ENCODE measurements around the gene SNRK. TPM values are rescaled to one million over a fixed set of nuclear protein-coding genes. Genes with fewer than 3 reads are reported as not detected.
A peak's percentile ranks its signal among the peaks of the same experiment; 100 is the strongest.

The SNRK gene, protein sequence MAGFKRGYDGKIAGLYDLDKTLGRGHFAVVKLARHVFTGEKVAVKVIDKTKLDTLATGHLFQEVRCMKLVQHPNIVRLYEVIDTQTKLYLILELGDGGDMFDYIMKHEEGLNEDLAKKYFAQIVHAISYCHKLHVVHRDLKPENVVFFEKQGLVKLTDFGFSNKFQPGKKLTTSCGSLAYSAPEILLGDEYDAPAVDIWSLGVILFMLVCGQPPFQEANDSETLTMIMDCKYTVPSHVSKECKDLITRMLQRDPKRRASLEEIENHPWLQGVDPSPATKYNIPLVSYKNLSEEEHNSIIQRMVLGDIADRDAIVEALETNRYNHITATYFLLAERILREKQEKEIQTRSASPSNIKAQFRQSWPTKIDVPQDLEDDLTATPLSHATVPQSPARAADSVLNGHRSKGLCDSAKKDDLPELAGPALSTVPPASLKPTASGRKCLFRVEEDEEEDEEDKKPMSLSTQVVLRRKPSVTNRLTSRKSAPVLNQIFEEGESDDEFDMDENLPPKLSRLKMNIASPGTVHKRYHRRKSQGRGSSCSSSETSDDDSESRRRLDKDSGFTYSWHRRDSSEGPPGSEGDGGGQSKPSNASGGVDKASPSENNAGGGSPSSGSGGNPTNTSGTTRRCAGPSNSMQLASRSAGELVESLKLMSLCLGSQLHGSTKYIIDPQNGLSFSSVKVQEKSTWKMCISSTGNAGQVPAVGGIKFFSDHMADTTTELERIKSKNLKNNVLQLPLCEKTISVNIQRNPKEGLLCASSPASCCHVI
- 10 to 100 TPM; 50.4 to 71.5 (median 63.6) TPM for polyA plus RNA-seq (ENCODE audit: insufficient read depth in 1 of 5, insufficient read length in 5 of 5, low replicate concordance in 1 of 5)
- long read RNA-seq, donor 1, full-length matches to known transcripts: 10 of 17 reads
- long read RNA-seq, donor 1, partial matches to known transcripts: 7 of 17 reads
- long read RNA-seq, donor 1, other reads (novel, unspliced or antisense): 0 of 17 reads
- long read RNA-seq, donor 2, full-length matches to known transcripts: 13 of 26 reads
- long read RNA-seq, donor 2, partial matches to known transcripts: 13 of 26 reads
- long read RNA-seq, donor 2, other reads (novel, unspliced or antisense): 0 of 26 reads
- long read RNA-seq, donor 3, full-length matches to known transcripts: 2 of 2 reads
- long read RNA-seq, donor 3, partial matches to known transcripts: 0 of 2 reads
- long read RNA-seq, donor 3, other reads (novel, unspliced or antisense): 0 of 2 reads
- long read RNA-seq, donor 4, full-length matches to known transcripts: 9 of 14 reads
- long read RNA-seq, donor 4, partial matches to known transcripts: 5 of 14 reads
- long read RNA-seq, donor 4, other reads (novel, unspliced or antisense): 0 of 14 reads
- long read RNA-seq, donor 5, full-length matches to known transcripts: 9 of 15 reads
- long read RNA-seq, donor 5, partial matches to known transcripts: 6 of 15 reads
- long read RNA-seq, donor 5, other reads (novel, unspliced or antisense): 0 of 15 reads
- long read RNA-seq, donor 6, full-length matches to known transcripts: 10 of 23 reads
- long read RNA-seq, donor 6, partial matches to known transcripts: 13 of 23 reads
- long read RNA-seq, donor 6, other reads (novel, unspliced or antisense): 0 of 23 reads
- long read RNA-seq, donor 7, full-length matches to known transcripts: 7 of 7 reads
- long read RNA-seq, donor 7, partial matches to known transcripts: 0 of 7 reads
- long read RNA-seq, donor 7, other reads (novel, unspliced or antisense): 0 of 7 reads
- long read RNA-seq, donor 8, full-length matches to known transcripts: 4 of 4 reads
- long read RNA-seq, donor 8, partial matches to known transcripts: 0 of 4 reads
- long read RNA-seq, donor 8, other reads (novel, unspliced or antisense): 0 of 4 reads

DNA sequence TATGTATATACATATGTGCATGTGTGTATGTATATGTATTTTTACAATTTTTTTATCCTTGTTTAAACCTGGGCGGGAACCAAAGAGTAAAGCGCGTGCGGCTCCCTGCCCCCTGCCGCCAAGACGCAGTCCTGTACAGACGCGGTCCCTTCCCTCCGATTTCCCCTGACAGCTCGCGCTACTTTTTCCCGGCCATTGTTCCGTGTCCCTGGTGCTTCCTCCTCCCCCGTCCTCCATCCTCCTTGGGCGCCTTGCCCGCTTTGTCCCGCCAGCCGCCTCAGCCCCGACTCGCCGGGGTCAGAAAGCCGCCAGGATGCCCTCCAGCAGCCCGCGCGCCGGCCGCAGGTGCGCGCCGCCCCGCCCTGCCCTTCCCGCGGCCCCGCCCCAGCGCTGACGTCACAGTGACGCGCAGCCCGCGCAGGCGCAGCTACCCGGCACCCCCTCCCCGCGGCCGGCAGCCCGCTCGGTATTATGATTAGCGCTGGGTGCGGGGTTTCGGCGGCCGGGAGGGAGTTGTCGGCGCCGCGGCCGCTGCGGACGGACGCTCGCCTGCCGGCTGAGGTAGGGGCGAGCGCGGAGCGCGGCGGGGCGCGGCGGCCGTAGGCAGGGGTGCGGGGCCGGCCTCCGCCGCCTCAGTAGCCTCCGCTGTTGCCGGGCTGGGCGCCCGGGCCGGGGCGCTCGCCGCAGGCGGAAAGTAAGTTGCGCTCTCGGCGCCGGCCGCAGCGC lies at the start of gene SNRK:
Gene SNRK (plus strand): TSS at position 426 of the 726 bp plus-strand sequence. CDS start 16,664 bp downstream, outside the sequence.
- peak; percentile 86 for DNase-seq

DNA sequence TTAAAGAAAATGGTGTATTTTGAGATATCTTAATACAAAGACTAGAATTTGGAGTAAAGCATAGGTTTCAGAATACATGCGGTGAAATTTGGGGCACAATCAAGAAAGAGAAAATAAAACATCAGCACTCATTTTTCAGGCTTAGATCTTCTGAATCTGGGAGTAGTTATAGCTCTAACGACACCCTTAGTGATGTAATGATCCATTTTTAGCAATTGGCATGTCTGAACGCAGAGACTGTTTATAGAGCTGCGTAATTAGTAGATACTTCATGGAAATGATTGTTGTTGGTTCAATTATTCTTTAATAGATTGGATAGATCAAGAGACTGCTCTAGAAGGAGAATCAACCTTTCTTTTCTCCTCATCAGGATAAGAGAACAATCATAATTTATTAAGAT lies 47.5 kb upstream of the SNRK start:
- DNase-seq: no peak

DNA sequence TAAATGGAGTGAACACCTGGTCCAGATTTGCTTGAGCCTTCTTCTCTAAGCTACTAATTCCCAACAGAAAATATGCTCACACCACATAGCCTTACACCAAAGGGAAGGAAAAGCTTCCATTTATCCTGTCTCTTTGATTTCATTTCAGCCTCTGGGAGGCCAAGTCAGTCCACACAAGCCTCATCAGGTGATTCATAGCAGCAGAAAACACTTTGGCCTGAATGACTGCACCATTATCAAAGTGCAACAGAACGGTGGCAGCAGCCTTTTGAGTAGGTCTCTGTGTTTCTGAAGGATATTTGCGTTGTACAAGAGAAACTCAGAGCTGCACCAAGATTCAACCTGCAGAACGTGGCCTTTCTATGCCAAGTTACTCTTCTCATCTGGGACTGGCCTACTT lies 46.6 kb upstream of the SNRK start:
- no peak for DNase-seq

DNA sequence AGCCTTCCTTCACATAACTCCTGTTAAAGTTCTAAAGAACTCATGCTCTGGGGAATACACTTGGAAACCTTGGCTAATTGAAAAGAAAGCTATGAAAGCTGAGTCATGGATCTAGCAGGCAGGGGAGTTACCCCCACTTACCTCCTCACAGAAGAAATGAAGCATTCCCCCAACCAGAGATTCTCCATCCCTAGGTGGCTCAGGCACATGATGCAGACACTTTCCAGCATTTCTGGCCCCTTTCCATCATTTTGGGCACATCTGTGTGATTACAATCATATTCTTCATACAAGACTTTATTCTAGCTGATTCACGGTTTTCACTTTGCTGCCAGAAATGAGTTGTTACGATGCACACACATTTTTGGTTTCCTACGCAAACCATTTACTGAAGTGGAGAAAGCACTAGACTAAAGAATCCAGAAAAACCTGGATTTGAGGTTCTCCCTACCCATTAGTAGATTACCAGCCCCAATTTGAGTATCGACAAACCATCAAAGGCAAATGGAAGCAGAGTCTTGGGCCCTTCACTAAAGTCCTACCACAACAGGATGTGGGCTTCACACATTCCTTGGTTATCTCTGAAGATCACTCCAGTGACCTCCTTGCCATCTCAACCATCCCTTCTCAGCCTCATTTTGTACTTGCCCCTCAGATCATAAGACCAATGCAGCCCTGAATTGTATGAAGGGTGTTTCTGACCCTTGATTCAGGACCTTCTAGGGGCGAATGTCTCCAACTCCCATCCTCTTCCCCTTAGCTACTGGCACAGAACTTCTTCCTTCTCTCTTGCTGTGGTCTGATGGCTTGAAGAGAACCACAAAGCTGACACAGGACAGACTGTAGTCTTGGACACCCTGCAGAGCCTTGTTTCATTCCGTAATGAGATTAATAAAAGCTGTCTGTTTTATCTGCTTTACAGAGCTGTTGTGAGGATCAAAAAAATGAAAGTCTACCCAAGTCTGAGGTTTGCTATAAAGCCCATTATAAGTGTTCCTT lies 42.5 kb upstream of the SNRK start:
- no peak for DNase-seq

DNA sequence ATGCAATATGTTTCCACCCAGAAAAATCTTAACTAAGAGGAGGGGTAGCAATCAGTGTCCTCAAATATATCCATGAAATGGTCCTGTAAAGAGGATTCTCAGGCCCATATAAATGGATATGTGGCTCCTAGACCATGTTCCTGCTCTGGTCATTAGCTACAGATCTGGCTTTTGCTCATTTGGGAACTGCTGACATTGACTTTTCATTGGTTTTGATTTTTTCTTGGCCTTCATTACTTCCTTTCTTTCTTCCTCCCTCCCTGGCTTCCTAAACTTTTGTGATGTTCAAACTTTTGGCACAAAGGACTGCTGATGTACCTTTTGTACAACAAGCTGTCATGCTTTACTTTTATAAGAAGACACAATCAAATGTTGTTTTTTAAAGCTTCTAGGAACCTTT lies 41.6 kb upstream of the SNRK start:
- DNase-seq: no peak

DNA sequence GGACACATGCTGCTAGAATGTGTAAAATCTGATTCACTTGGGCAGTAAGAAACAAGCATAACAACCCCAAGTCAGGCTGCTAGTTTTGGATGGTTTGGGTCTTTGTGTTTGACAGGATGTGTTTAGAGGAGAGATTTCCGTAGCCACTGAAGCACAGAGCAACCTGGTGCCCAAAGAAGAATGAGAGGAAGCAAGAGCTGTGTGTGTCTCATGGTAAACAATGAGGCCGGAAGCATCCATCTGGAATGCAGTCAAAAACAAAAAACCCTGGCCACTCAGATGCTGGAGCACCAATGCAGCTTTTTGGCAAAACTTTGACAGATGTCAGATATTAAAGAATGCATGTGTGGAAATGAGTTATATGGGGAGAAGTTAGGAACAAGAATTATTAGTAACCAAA lies 39.4 kb upstream of the SNRK start:
- DNase-seq: peak; percentile 16 to 20

DNA sequence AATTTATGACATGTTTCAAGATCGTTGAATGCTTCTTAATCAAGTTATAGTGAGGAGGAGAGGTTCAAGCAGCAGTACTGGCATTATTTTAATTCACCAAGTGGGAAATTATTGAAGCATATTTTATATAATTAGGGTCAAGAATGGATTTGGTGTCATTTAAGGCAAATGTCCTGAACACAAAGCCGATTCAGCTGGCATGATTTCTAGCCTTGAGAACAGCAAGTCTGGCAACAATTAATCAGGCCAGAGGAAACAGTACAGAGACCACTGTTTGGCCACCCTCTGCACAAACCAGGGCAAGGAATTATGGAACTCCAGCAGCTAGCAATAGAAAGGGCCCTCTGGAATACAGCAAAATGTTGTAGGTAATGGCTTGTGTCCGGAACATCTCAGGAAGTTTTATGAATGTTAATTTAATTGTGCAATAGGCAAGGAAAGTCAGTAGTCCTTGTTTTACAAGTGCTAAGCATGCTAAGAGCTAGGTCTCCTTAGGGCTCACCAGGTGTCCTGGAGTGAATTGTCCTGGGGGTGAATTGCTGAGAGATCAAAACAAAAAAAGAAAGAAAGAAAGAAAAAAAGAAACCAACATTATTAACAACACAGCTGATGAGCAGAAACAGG lies 38.7 kb upstream of the SNRK start:
- DNase-seq: no peak

DNA sequence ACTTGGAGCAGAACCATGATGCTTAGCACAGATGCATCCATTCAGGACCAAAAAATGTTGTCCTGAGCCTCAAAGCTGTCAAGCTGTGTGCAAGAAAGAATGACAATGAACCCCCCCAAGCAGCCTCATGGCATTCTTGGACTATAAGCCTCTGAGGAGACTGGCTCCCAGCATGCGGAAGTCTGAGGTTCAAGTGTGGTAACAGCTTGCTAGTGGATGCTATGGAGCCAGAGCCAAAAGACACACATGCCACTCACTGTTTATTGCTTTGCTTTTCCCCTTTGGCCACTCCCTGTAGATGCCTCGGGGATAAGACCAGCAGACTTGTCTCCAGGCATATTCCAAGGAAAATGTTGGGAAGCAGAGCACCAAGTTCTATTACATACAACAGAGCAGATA lies 38.2 kb upstream of the SNRK start:
- DNase-seq: no peak

DNA sequence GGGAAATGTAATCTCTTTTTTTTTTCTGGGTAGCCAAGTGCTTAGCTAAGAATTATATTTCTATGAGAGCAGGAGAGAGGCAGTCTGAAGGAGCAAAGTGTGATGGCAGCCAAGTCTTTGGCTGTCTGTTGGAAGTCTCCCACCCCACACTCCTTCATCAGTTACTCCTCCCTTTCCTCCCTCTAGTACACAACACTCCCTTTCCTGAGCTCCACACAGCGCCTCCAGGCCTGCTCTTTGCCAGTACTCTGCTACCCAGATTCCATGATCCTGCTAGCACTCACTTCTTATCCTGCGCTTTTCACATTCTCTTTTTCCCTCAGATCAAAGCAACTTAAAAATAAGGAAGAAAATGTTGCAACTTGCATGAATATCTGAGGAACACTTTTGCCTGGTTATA lies 37.4 kb upstream of the SNRK start:
- no peak for DNase-seq

DNA sequence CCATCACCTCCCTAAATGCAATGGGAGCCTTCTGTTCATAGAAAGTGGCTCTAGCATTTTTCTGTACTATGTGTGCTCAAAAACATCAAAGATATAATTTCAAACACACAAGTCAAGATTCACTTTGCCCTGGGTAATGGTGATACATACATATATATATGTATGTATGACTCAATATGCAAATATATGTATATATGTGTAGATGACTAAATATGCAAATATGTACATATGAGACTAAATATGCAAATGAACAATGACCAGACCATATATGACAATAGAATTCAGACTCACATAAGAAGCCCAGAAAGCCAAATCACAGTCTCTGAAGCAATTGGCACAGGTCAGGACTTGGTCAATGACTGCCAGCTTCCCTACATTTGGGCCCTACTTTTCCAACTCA lies 36.9 kb upstream of the SNRK start:
- DNase-seq: no peak

DNA sequence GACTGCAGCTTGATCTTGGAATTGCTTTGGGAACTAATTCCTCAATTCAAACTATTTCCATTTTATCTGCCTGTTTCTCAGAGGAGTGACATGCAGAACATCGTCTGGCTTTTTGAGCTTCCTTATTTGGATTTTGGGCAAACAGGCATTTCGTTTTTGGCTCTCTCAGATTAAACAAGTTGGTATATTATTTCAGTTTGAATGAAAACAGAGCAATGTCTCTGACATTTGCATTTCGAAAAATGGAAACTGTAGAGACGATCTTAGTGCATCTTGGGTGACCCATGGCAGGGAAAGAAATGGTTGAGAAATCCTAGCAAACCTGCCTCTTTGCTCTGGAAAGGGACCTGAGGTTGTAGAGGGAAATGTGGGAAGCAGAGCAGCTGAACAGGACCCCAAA lies 33.0 kb upstream of the SNRK start:
- DNase-seq: no peak

DNA sequence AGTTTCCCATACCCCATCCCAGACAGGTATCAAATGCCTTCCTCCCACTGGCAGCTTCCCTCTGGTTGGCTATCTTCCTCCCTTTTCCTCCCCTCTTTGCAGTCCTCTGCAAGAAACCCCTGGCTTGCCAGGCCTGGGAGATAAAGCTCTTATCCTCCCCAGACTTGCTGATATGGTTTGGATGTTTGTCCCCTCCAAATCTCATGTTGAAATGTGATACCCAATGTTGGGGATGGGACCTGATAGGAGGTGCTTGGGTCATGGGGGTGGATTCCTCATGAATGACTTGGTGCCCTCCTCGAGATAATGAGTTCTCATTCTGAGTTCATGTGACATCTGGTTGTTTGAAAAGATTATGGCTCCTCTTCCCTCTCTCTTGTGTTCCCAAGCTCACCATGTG lies 32.2 kb upstream of the SNRK start:
- no peak for DNase-seq

DNA sequence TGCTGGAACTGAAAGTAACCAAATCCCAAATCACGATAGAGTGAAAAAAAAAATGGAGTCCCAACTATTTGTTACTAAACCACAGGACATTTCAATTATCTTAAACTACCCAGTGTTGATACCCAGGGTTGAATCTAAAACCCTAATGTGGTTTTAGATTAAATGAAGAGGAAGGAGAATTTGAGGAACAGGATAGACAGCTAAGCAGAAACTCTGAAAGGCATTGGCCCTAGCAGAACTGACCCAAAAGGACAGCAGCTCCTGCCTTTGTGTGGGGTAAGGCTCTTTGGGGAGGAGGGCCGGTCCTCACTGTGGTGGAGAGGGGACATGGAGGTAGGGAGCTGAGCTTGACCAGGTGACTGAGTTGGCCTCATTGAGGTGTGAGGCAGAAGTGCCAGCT lies 30.7 kb upstream of the SNRK start:
- DNase-seq: no peak

DNA sequence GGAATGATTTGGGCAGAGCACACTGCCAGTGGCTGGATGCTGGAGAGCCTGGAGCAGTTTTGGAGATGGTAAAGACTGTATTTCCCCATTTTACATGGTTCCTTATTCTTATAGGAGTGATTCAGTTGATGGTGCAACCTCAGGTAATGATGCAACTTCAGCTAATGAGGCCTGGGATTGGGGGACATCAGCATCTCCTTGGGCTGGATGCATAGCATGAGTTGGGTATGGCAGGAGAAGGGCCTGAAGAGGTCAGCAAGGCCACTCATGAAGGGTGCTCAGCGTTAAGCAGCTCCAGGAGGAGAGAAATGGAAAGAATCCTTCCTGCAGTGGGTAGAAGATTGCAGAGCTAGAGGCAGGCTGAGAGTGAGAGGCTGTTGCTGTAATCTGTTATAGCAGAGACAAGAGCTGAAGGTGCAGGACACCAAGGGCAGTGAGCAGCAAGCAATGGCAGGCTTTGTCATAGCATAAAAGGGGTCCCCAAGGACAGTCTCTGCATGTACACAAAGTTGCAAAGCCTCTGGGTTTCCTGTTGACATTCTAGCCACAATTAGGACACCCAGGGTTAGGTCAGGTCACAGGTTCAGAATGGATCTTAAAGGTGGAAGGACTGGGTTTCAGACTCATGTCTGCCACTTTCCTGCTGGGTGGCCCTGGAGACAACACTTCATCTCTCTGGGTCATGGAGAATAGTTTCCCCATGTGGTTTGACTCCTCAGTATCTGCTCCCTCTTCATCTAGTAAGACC lies 29.5 kb upstream of the SNRK start:
- DNase-seq: no peak

DNA sequence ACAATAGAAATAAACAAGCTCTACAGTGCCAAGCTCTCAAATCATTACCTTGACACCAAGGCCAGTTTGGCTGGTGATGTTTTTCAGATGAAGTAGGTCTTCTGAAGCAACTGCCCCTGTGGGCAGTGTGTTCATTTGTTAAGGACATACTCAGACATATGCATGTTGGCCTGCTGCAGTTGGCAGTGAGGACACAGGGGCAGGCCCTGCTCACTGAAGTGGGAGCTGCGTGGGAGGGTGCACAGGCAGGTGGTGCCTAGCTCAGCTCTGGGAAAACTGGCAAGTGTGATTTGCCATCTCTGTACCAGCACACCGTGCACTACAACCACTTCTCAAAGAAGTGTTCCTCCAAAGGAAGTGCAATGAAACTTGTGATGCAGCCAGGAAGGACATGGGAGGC lies 28.5 kb upstream of the SNRK start:
- no peak for DNase-seq

DNA sequence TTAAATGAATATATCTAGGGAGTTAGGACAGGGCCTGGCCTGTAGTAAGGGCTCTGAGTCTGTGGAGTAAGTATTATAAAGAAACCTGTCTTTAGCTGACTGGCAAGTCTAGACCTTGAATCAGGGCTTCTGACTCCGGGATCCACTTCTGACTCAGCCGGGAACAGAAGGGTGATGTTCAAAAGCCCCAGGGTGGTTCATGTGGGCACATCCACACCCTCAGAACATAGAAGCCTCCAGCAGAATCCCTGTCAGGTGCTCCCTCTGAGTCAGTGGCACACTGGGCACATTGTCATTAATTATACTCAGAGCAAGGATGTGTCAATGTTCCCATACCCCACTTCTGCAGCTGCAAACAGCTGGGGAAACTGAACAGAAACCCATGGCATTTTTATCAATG lies 26.7 kb upstream of the SNRK start:
- no peak for DNase-seq

DNA sequence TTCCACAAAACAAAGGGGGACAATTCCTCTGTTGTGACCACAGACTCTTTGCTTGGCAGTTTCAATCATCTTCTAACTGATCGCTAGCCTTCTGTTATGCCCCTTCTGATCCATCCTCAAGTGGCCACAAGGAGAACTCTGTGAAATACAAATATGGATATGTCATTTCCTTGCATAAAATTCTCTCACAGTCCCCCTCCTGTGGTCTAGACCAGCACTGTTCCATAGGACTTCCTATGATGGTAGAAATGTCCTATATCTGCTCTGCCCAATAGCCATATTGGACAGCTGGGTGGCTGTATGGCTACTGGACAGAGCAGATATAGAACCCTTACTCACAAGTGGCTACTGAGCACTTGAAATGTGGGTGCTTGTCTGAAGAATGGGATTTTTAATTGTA lies 25.9 kb upstream of the SNRK start:
- DNase-seq: no peak

DNA sequence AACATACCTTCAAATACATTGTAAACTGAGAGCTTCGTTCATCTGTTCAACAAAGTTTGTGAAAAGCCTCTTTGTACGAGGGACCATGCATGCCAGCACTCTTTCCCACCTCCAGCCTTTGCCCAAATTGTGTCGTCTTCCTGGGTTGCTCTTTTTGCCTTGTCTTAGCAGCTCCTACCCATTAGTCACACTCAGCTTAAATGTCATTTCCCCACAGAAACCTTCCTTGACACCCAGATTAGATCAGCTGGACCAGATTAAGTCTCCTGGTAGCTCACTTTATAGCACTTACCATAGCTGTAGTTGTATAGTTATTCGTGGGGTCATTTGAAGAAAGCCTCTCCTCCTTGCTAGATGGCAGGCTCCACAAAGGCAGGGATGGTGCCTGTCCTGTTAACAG lies 24.1 kb upstream of the SNRK start:
- DNase-seq: no peak

All from right lung (tissue), 10 donors.